GM18520 (cell line): ENCODE results near the gene ECSCR.
"Not testable (repeated sequence)": the region's sequence is repeated elsewhere in the genome, so short reads cannot be mapped to it uniquely, and the experiment has no call there.

Experiments
- ATAC-seq: cut with Tn5 transposase; IDR thresholded peaks from one replicate; pipeline ENCODE4 v1.9.1; 2021; ENCODE audit not compliant: unreplicated experiment

The ECSCR gene

DNA sequence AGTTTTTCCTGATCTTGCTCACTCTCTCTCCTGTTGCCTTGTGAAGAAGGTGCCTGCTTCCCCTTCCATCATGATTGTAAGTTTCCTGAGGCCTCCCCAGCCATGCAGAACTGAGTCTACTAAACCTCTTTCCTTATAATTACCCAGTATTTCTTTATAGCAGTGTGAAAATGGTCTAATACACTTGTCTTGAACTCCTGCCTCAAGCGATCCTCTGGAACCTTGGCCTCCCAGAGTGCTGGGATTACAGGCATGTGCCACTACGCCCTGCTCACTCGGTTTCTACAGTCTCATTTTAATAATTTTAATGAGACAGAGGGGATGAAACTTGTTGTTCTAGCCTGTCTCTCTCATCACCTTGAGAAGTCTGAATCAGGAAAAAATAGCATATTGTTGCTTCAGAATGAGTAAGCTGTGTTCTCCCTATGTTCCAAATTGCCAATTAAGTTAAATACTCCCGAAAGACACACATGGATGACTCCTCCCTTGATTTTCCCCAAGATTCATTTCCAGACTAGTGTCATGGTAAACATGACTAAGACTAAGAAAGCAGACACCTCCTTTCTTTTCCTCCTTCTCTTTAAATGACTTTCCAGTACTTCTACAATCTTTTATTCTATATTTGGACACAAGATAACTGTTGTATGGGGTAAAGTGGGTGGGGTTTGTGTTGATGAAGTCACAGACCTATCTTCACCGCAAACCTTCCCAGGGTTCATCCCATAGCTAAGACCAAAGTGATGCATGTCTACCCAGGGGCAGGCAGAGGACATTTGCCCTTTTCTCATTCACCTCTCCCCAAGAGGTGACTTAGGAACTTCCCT lies 15.4 kb downstream of the ECSCR start:
- ATAC-seq, result peak; percentile 53

DNA sequence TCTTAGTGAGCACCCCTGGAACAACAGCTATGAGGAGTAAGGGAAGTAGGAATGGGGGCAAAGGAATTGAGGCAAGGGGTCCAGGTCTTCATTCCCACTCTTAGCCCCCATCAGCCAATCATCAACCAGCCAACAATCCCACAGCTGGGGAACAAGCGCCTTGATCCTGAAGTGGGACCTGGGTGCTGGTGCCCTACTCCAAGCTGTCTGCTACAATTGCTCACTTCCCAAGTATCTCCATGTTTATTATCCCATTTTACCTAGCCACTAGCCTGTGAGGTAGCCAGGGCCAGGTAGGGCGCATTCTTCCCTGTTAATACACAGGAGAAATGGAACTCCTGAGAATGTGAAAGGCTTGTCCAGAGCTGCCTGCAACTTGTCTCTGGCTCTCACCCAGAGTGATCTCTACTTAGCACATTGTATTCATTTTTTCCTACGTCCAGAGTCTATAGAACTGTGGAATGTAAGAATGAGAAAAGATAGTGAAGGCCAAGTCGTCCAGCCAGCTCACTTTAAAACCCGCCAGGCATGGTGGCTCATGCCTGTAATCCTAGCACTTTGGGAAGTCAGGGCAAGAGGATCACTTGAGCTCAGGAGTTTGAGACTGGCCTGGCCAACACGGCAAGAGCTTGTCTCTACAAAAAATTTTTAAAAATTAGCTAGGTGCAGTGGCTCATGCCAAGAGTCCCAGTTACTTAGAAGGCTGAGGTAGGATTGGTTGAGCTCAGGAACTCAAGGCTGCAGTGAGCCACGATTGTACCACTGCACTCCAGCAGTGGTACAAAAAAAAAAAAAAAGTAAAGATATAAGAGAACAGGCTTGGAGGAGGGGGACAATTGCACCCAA lies 17.0 kb downstream of the ECSCR start:
- ATAC-seq, result no peak

DNA sequence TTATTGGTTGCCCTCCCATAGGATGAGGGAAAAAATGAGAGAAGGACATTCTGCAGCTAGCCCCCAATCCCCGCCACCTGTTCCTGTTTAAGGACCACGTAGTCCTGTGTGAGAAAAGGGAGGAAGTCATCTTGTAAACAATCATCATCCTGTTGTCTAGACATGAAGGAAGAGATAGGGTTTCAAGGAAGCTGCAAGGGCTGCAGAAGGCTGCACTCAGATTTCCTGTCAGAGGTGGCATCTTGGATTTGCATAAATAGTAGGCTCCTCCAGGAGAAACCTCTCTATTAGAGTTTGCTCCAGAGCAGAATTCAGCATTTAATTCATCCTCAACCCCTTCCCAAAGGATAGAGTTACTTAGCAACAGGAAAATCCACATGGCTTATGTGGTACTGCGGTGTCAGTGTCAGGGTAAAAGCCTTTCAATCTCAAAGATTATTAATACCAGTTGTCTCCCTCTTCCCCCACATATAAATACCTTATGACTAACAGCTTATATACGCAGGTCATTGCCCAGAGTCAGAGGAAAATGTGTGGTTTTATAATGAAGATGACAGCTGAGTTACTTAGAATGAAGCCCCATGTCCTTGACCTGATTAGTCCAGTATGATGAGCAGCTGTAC lies 18.6 kb downstream of the ECSCR start:
- no peak for ATAC-seq

DNA sequence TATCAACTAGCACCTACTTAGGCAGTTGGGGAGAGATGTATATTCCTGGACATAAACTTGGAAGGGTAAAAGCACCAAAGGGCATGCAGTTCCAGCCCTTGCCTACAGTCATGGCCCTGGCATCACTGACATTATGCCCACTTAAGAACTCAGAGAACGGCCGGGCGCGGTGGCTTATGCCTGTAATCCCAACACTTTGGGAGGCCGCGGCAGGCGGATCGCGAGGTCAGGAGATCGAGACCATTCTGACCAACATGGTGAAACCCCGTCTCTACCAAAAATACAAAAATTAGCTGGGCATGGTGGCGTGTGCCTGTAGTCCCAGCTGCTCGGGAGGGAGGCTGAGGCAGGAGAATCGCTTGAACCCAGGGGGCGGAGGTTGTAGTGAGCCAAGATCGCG lies 22.1 kb downstream of the ECSCR start:
- not testable (repeated sequence) for ATAC-seq

DNA sequence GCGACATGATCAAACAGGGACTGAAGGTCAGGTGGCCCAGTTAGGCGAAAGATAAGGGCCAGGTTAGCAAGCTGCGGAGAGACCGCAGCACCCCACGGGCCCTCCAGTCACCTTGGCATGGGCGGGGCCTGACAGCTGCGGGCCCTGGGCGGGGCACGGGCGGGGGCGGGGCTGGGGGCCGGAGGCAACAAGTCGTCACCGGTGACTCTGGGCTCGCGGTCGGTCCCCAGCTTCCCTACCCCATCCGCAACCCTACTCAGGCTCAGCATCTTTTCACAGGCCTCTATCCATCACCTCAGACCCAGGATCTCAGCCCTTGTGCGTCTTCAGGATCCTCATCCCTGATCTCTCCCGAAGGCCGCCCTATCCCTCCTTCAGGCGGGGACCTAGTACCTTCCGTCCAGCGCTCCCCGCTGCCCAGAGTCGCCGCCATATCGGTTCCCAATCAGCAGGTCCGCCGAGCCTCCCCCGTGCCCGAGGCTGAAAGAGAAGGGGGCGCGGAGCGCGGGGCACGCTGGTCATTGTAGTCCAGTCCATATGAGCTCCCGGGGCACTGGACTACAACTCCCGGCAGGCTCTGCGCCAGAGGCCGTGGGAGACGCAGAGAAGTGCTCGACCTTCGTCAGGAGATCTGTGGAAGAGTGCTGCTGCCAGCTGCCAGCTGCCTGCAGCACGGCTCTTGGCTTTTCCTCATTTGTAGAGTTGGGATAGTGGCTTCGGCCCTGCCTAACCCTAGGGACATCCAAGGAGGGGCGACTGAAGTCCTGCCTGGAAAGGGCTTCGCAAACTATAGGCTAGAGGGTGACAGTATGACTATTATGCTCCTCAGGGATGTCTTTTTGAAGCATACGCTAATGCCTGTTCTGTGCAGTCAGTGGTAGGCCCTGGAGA lies 23.3 kb downstream of the ECSCR start, which contains the start of gene DNAJC18:
Gene DNAJC18, minus strand, starts transcription at position 513 of the 891 bp plus-strand sequence. Its CDS starts 80 bp downstream, at position 433.
- peak; percentile 68 for ATAC-seq

DNA sequence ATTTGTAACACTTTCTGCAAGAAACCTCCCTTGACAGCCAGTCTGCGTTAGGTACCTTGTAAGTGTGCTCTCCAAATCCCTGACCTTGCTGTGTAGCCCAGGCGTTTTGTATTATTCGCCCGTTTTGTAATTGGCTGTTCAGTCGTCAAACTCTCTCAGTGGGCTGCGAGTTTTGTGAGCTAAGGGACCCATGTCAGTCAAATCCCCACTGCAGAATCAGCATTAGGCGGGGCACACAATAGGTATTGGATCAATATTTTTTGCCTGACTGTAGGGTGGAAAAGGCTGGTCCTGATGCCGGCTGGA lies 23.9 kb downstream of the ECSCR start:
- ATAC-seq, result no peak

DNA sequence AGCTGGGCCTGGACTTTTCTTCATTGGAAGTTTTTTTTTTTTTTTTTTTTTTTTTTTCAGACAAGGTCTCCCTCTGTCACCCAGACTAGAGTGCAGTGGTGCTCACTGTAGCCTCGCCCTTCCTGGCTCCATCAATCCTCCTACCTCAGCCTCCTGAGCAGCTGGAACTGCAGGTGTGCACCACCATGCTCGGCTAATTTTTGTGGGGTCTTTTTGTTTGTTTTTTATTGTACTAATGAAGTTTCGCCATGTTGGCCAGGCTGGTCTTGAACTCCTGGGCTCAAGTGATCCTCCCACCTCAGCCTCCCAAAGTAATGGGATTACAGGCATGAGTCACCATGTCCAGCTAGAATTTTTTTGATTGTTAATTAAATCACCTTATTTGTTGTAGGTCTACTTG lies 26.9 kb downstream of the ECSCR start:
- ATAC-seq, result no peak

DNA sequence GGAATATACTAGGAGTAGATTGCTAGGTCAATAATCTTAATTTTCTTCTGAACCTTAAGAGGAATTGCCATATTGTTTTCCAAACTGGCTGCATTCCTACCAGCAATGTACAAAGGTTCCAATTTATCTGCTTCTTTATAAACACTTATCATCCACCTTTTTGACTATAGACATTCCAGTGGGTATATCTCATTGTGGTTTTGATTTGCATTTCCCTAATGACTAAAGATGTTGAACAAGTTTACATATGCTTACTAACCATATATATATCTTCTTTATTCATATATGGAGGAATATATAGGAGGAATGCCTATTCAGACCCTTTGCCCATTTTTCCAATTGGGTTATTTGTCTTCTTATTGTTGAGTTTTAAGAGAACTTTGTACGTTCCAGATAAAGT lies 30.8 kb downstream of the ECSCR start:
- no peak for ATAC-seq

DNA sequence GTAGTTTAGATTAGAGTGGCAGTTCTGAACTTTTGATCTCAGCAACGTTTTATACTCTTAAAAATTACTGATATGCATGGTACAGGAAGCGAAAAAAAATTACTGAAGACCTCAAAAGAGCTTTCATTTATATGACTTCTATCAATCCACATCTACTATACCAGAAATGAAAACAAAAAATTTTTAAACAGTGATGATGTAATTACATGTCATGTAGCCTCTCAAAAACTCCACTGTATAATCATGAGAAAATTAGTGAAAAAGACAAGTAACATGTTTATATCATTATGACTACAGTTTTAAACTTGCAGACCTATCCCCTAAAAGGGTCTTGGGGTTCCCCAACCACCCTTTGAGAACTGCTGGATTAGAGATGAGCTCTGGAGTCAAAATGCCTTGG lies 32.5 kb downstream of the ECSCR start:
- ATAC-seq, result no peak

DNA sequence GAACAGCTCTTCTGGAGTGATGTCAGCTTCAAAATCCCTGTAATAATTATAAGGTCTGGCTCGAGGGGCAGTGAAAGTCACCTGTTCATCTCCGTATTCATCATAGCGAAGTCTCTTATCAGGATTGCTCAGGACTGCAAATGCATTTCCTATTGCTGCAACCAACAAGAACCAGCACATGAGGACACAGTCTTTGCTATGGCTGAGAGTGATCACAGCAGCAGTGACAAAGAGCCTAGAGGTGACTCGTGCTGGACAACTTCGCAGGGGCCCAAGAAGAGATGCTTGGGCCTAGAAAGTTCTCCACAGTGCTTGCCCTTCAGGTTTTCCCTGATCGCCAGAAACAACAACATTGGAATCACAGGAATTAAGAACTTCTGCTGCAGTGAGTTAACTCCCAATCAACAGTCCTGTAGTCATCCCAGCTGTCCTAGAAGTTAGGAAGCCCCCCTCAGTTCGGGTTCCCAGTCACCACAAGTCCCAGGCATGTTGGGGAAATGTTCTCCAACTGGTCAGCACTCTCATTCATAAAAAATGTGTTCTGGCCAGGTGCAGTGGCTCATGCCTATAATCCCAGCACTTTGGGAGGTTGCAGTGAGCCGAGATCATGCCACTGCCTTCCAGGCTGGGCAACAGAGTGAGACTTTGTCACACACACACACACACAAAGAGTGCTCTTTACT lies 36.2 kb downstream of the ECSCR start:
- ATAC-seq, result no peak

DNA sequence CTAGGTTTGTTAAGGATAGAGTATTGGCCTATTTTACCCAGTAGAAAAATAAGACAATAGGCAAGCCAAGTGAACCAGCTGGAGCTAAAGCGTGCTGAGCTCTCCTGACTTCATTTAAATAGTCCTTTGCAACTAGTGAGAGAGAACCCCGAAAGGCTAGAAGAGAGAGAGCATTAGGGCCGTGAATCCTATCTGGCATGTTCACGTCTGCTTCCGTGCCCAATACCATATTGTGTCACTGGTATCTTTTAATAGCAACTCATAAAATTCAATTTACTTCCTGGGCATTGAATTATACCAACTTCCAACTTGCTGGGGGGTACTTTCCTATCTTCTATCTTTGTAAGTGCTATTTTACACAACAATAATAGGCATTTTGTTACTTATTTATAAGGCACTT lies 37.0 kb downstream of the ECSCR start:
- ATAC-seq, result no peak

DNA sequence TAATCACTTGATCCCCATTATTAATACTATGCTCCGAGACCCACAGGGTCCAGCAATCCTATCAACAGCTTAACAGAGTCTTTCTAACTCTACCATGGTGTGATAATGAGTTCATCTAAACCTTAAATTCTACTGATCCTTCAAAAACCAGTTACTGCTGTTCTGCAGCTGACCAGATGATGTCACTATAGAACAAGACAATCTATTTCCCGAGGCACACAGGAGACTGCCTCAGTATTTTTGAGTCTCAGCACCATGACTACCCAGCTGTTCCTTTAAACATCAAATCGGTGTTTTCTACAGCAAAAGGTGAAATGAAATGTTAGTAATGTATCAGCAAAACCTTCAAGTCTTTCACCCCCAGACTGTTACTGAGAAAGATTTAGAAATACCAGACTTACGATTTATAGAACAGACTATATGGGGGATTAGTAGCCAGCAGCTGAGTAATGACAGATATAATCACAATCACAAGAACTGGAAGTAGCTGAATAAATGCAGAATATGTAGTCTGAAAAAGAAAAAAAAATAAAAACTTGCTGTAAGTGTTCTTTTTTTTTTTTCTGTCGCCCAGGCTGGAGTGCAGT lies 40.1 kb downstream of the ECSCR start:
- peak; percentile 65 for ATAC-seq

DNA sequence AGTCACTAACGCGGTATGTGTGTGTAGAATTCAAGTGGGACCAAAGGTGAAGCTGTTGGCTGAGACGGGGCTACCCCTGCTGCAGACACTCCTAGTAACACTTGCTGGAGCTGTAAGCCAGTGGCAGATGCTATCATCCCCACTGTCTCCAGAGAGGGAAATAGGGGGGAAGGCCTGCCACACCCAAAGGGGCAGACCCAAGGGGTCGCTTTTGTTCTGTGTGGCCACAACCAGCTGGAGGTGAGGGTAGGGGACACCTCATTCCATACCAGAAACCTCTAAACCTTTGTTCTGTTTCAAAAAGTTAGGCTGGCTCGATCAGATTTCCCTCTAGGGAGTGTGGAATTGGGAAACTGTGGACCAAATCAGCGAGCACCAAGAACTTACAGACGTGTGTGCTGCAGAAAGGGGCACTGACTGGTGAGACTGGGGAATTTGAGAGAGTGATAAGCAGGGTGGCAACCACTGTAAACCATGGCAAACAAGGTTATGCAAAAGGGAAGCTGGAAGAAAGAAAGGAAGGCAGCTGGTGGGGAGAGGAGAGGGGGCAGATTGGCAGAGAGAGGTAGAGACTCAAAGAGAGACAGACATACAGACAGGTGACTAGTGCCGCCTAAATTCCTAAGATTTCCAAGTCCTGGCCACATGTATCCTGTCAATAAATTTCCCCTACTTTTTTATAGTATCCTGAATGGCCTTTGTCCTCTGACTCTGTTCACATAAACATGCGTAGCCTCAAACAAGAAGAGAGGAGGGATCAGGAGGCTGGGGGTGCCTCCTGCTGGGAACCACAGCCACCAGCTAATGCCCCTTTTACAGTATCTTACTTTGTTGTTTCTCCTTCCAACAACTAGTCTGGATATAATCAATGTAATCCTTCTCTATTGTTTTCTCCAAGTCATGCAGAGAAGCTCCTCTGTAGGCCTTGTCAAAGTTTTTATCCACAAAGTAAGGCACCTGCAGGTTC lies 43.0 kb downstream of the ECSCR start:
- ATAC-seq, result no peak

DNA sequence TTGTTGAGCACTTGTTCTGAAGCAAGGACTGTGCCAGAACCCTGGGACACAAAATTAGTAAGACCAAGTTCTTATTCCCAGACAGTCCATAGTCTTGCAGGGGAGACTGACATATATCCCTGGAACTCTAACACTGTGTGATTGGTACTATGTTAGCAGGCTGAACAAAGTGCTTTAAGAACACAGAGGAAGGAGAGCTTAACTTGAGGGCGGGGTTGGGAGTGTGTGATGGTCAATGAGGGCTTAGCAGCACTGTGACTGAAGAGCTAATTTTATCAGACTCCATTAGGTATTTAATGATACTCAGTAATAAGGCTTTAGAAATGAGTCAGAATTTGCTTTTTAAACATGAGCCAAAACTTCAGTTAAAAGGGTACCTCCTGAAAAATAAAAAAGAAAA lies 43.8 kb downstream of the ECSCR start:
- ATAC-seq, result no peak

DNA sequence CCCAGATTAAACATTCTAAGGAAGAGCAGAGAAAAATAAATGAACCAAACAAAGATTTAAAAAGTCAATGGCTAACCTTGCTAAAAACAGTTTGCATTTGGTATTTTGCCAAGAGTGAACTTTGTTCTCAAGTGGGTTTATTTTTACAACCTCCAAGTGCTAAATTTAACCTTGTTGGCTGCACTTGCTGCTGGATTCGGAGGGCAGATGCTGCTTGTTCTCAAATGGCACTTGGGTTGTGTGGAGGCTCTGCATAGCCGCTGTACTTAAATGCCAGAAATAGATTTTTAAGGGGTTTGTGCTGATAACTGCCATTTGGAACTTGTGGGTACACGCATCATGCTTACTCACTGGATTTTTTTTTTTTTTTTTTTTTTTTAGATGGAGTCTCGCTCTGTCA lies 45.3 kb downstream of the ECSCR start:
- ATAC-seq, result no peak

DNA sequence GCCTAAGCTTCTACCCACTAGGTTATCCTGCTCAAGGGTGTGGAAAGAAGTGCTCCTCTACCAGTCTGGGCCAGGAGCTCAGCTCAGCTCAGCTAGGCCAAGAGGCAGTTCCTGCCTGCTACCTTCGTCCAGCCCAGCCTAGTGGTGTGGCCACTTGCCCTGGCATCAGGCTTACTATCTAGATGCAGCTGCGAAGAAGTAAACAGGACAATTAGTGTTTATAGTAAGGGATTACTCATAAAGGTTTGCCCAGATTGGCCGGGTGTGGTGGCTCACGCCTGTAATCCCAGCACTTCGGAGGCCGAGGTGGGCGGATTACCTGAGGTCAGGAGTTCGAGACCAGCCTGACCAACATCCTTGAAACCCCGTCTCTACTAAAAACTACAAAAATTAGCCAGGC lies 45.9 kb downstream of the ECSCR start:
- no peak for ATAC-seq

DNA sequence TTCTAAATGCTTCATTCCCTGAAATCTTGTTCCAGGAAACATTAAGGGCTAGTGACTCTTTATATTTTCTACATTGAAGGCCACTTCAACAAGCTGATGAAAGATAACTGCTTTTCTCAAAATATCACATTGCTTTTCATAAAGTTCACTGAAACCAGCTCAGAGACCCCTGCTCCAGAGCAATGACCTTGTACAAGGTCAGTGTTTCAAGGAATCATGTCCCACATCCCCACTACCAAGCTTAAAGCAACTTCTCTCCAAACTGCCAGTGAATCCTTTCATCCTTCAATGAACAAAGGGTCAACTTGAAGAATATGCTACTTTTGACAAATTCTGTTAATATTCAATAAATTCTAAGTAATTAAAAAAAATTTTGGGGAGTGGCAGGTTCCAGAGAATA lies 46.7 kb downstream of the ECSCR start:
- no peak for ATAC-seq

DNA sequence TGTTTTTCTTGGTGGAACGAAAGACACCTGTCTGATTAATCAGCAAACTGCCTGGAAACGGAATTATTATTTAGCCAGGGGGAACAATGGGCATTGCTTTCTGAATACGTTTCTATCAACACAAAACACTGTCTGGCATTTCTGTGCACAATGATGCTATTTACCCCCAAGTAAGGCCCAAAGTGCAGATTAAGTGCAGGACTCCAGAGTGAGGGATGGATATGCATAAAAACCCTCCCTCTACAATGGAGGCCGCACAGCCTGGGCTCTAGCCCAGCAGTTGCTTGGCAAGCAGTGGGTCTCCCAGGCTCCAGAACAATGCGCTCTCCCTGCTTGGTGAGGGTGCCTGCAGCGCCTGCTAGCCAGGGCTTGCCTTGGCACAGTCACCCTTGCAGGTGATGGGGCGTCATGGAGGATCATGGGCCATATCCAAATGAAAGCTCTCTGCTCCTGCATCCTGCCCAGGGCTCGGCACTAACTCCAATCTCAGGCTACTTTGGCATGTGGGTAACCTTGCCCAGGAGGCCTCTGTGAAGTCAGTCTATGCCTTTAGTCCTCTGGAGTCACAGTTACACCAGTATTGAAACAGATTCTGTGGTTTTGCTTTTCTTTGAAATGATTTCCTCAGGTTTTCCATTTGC lies 47.2 kb downstream of the ECSCR start:
- no peak for ATAC-seq
